ENCODE data around the gene APAF1. TPM values are rescaled to one million over a fixed set of nuclear protein-coding genes. Genes with fewer than 3 reads are reported as not detected.

APAF1 gene
- total and polyA plus RNA-seq, 2 of the 13 experiments (the other 11 are each of a cell fraction or from before 2014, with no cell fraction given) = 6.0 to 13.0 TPM

GRCh38 chr12:98644433-98644711 lies 718 bp upstream of the APAF1 start (continued):
- no peak for TF ChIP-seq ZNF138 (CRISPR knock-in tag; IDR thresholded peaks at IDR 0.05; ENCODE audit: low read depth)
- TF ChIP-seq SMYD3 (CRISPR knock-in tag; IDR thresholded peaks at IDR 0.05) = no peak
- no peak for TF ChIP-seq ATF7-NPFF (CRISPR knock-in tag; IDR thresholded peaks at IDR 0.05; ENCODE audit: low read depth)
- TF ChIP-seq E2F2 (CRISPR knock-in tag; IDR thresholded peaks at IDR 0.05; ENCODE audit: borderline replicate concordance) = no peak
- TF ChIP-seq ZNF564 (CRISPR knock-in tag; IDR thresholded peaks at IDR 0.05) = no peak; the same call in none of the 2 replicates
- TF ChIP-seq ZBTB20 (CRISPR knock-in tag; IDR thresholded peaks at IDR 0.05; ENCODE audit: borderline replicate concordance, low read depth) = 0 out of 2 replicates have a peak, but pooled peaks have one; percentile 0
- TF ChIP-seq JUN (CRISPR knock-in tag; IDR thresholded peaks at IDR 0.05) = no peak
- no peak for TF ChIP-seq ZFP82 (CRISPR knock-in tag; IDR thresholded peaks at IDR 0.05; ENCODE audit: borderline replicate concordance)
- no peak for TF ChIP-seq ZNF207 (IDR thresholded peaks at IDR 0.05; ENCODE audit: borderline replicate concordance)
- TF ChIP-seq ZNF703 (CRISPR knock-in tag; IDR thresholded peaks at IDR 0.05; ENCODE audit: borderline replicate concordance) = no peak; the same call in 1 of the 2 replicates
- TF ChIP-seq CBX5 (CRISPR knock-in tag; IDR thresholded peaks at IDR 0.05; ENCODE audit: borderline replicate concordance) = no peak
- TF ChIP-seq MEIS1 (CRISPR knock-in tag; IDR thresholded peaks at IDR 0.05; ENCODE audit: borderline replicate concordance) = no peak
- TF ChIP-seq ZEB1 (IDR thresholded peaks at IDR 0.05; ENCODE audit: insufficient replicate concordance, low read depth) = no peak
- no peak for TF ChIP-seq CENPX (CRISPR knock-in tag; IDR thresholded peaks at IDR 0.05)
- TF ChIP-seq MEF2D (CRISPR knock-in tag; IDR thresholded peaks at IDR 0.05) = no peak
- no peak for TF ChIP-seq MED8 (CRISPR knock-in tag; IDR thresholded peaks at IDR 0.05; ENCODE audit: insufficient replicate concordance)
- TF ChIP-seq ZNF619 (CRISPR knock-in tag; IDR thresholded peaks at IDR 0.05) = no peak
- TF ChIP-seq ZNF224 (CRISPR knock-in tag; IDR thresholded peaks at IDR 0.05) = no peak
- no peak for TF ChIP-seq SP4 (CRISPR knock-in tag; IDR thresholded peaks at IDR 0.05)
- no peak for TF ChIP-seq ZKSCAN5 (CRISPR knock-in tag; IDR thresholded peaks at IDR 0.05)
- TF ChIP-seq ZNF652 (CRISPR knock-in tag; IDR thresholded peaks at IDR 0.05; ENCODE audit: borderline replicate concordance, low read depth) = no peak
- no peak; the same call in 1 of the 2 replicates for TF ChIP-seq ZNF430 (CRISPR knock-in tag; IDR thresholded peaks at IDR 0.05)
- TF ChIP-seq ATF2 (CRISPR knock-in tag; IDR thresholded peaks at IDR 0.05) = no peak
- no peak for TF ChIP-seq MIER2 (CRISPR knock-in tag; IDR thresholded peaks at IDR 0.05)
- no peak for TF ChIP-seq NKX3-1 (CRISPR knock-in tag; IDR thresholded peaks at IDR 0.05)
- no peak for TF ChIP-seq HIC2 (CRISPR knock-in tag; IDR thresholded peaks at IDR 0.05; ENCODE audit: low read depth)
- no peak for TF ChIP-seq MLLT10 (CRISPR knock-in tag; IDR thresholded peaks at IDR 0.05)
- no peak for TF ChIP-seq ZNF615 (CRISPR knock-in tag; IDR thresholded peaks at IDR 0.05; ENCODE audit: borderline replicate concordance)
- TF ChIP-seq PRMT3 (CRISPR knock-in tag; IDR thresholded peaks at IDR 0.05; ENCODE audit: borderline replicate concordance, low read depth) = no peak
- TF ChIP-seq ZNF552 (CRISPR knock-in tag; IDR thresholded peaks at IDR 0.05; ENCODE audit: borderline replicate concordance) = peak; percentile 16; the same call in 1 of the 2 replicates
